Left ventricle myocardium inferior (tissue), 1 donor: ENCODE results near the gene NHS. TPM values are rescaled to one million over a fixed set of nuclear protein-coding genes. Genes with fewer than 3 reads are reported as not detected.

ENCODE experiments used
- DNase-seq: peaks from one replicate; pipeline ENCODE4 v3.0.0-alpha.2; 2020
- H3K27ac ChIP-seq: fragments of 200-600 bp; replicated peaks from 2 replicates; pipeline ENCODE4 v1.8.0; 2021
- H3K27me3 ChIP-seq: fragments of 200-600 bp; 2 replicates; pipeline ENCODE4 v1.8.0; 2021; ENCODE audit warnings: low read depth
- H3K36me3 ChIP-seq: fragments of 200-600 bp; 2 replicates; pipeline ENCODE4 v1.8.0; 2021
- H3K4me1 ChIP-seq: fragments of 200-600 bp; 2 replicates; pipeline ENCODE4 v1.8.0; 2021
- H3K4me3 ChIP-seq: fragments of 200-600 bp; 2 replicates; pipeline ENCODE4 v1.8.0; 2021; ENCODE audit warnings: mild to moderate bottlenecking, moderate library complexity
- H3K9me3 ChIP-seq: fragments of 200-600 bp; replicated peaks from 2 replicates; pipeline ENCODE4 v1.8.0; 2021
- CTCF ChIP-seq: fragments of 200-600 bp; IDR thresholded peaks from 2 replicates; pipeline ENCODE4 v1.8.0; 2021; ENCODE audit warnings: antibody characterized with exemption, mild to moderate bottlenecking, borderline replicate concordance
- intact Hi-C: fragments of 100-400 bp; cut with micrococcal nuclease; formaldehyde crosslinking; loops from one replicate; pipeline ENCODE4 v1.11.0; 2022
- total RNA-seq: library from RNA; stranded (reverse); fragmentation: NEBNext Ultra II Directional; extraction: Animal tissue kit (Norgen Biotek cat#: 25700); gene quantifications from one replicate; pipeline ENCODE4 v1.2.1, GENCODE V29; 2021
- donor health status: DM: no; HTN: yes; CAD: no; lungs with severe emphysema.

NHS gene
- total RNA-seq, 1 donor from 2014 or later, result 1.0 TPM

- intact Hi-C loops, result loop anchor here (5.0 kb wide), 1 partner anchor 57 kb away; no protein-coding TSS in a partner anchor
- H3K4me1 ChIP-seq, result no peaks in the 10 kb centered on the region
These were observed 160.2 kb downstream of the NHS start for GRCh38 chrX:17535229-17535628.

GRCh38 chrX:17537723-17538243 is 162.8 kb downstream of the NHS start:
- no peak overlapping the region for H3K27ac ChIP-seq
- H3K27me3 ChIP-seq, result no peaks in the 10 kb centered on the region
- intact Hi-C loops, result loop anchor here (5.0 kb wide), 1 partner anchor 55 kb away; no protein-coding TSS in a partner anchor
- H3K9me3 ChIP-seq, result no peaks in the 10 kb centered on the region
- no peaks in the 10 kb centered on the region for H3K4me1 ChIP-seq
- TF ChIP-seq CTCF, result no peak
- no peak overlapping the region for H3K4me3 ChIP-seq
- DNase-seq, result no peak
- no peaks in the 10 kb centered on the region for H3K36me3 ChIP-seq

More at GRCh38 chrX:17535229-17535628, 160.2 kb downstream of the NHS start:
- DNase-seq, result no peak
- no peaks in the 10 kb centered on the region for H3K36me3 ChIP-seq
- TF ChIP-seq CTCF, result peak; percentile 56
- no peak overlapping the region for H3K4me3 ChIP-seq
- no peaks in the 10 kb centered on the region for H3K9me3 ChIP-seq
- no peaks in the 10 kb centered on the region for H3K27me3 ChIP-seq
- no peak overlapping the region for H3K27ac ChIP-seq

- H3K4me3 ChIP-seq, result no peak overlapping the region
- H3K27ac ChIP-seq, result no peak overlapping the region
- H3K27me3 ChIP-seq, result no peaks in the 10 kb centered on the region
- TF ChIP-seq CTCF, result no peak
- no peak for DNase-seq
- no peaks in the 10 kb centered on the region for H3K9me3 ChIP-seq
- intact Hi-C loops, result no loop called here
- H3K4me1 ChIP-seq, result no peaks in the 10 kb centered on the region
- no peaks in the 10 kb centered on the region for H3K36me3 ChIP-seq
These were observed 167.1 kb downstream of the NHS start for GRCh38 chrX:17542123-17542522.

- intact Hi-C loops, result no loop called here
- no peaks in the 10 kb centered on the region for H3K36me3 ChIP-seq
- no peaks in the 10 kb centered on the region for H3K9me3 ChIP-seq
- peaks cover 5% of the 10 kb centered on the region for H3K4me1 ChIP-seq
- H3K27me3 ChIP-seq, result no peaks in the 10 kb centered on the region
- no peak for DNase-seq
- H3K4me3 ChIP-seq, result no peak overlapping the region
- no peak for TF ChIP-seq CTCF
- H3K27ac ChIP-seq, result no peak overlapping the region
These were observed 169.8 kb downstream of the NHS start for GRCh38 chrX:17544821-17545220.

- H3K27me3 ChIP-seq, result no peaks in the 10 kb centered on the region
- H3K27ac ChIP-seq, result no peak overlapping the region
- DNase-seq, result no peak
- H3K4me3 ChIP-seq, result no peak overlapping the region
- peaks cover 5% of the 10 kb centered on the region for H3K4me1 ChIP-seq
- TF ChIP-seq CTCF, result no peak
- intact Hi-C loops, result no loop called here
- H3K9me3 ChIP-seq, result no peaks in the 10 kb centered on the region
- H3K36me3 ChIP-seq, result no peaks in the 10 kb centered on the region
These were observed 171.4 kb downstream of the NHS start for GRCh38 chrX:17546356-17546755.

- Histone ChIP-seq H3K36me3 (no peaks in the 10 kb centered on the region), H3K4me1 (peaks cover 5% of the 10 kb centered on the region), H3K27me3 (no peaks in the 10 kb centered on the region), H3K27ac (no peak overlapping the region), H3K9me3 (no peaks in the 10 kb centered on the region), H3K4me3 (no peak overlapping the region)
- intact Hi-C loops, result no loop called here
- DNase-seq, result peak; percentile 21
- no peak for TF ChIP-seq CTCF
These were observed 172.7 kb downstream of the NHS start for GRCh38 chrX:17547658-17548057.
